OCI-LY1 (cell line): Measurements from ENCODE around the gene TAF4.

ENCODE experiments used
- CTCF ChIP-seq: fragments of 200-600 bp; sonication (generic), shearing (Covaris generic); IDR thresholded peaks from 2 replicates; pipeline ENCODE4 v1.5.1; 2017; ENCODE audit warnings: mild to moderate bottlenecking, antibody characterized with exemption, low read length, moderate library complexity, mixed read lengths
- EZH2 ChIP-seq: fragments of 200-600 bp; sonication (generic), shearing (Covaris generic); IDR thresholded peaks from 2 replicates; pipeline ENCODE4 v1.8.0; 2017; ENCODE audit warnings: borderline replicate concordance, mixed run types, mild to moderate bottlenecking, antibody characterized with exemption, low read length, moderate library complexity, mixed read lengths

- TF ChIP-seq EZH2 (no peak), CTCF (no peak)
Observed at GRCh38 chr20:61986762-61987321, 78.8 kb downstream of the TAF4 start.
